AG08396 (cell line): ENCODE results near the gene DIPK1B.
"Not testable (repeated sequence)": the region's sequence is repeated elsewhere in the genome, so short reads cannot be mapped to it uniquely, and the experiment has no call there.

Experiments
- DNase-seq: peaks from one replicate; pipeline ENCODE4 v3.0.0; 2012; ENCODE audit warnings: low spot score, mixed read lengths

The DIPK1B gene

GRCh38 chr9:136766410-136767120, 54.2 kb downstream of the DIPK1B start:
- not testable (repeated sequence) for DNase-seq

GRCh38 chr9:136769710-136770191, 57.4 kb downstream of the DIPK1B start:
- peak; percentile 78 for DNase-seq

- no peak for DNase-seq
Measured at GRCh38 chr9:136771907-136772415, 59.6 kb downstream of the DIPK1B start.

- DNase-seq, result peak; percentile 39
Measured at GRCh38 chr9:136773386-136774044, 61.1 kb downstream of the DIPK1B start.
